DND-41 (cell line): ENCODE results near the gene NXN.

Experiments
- ATAC-seq: fragments of 200-7000 bp; cut with Tn5 transposase; 3 replicates; pipeline ENCODE4 v1.9.1; 2021; ENCODE audit warnings: low read depth; ENCODE audit not compliant: insufficient read depth
- DNase-seq: peaks from one replicate; pipeline ENCODE4 v3.0.0-alpha.2; 2020
- H2AFZ ChIP-seq: 2 replicates; pipeline ENCODE4 v1.6.0; 2012; ENCODE audit warnings: low read depth, low read length
- H3K27ac ChIP-seq: 2 replicates; pipeline ENCODE4 v1.5.1; 2012; ENCODE audit warnings: low read length, inconsistent platforms
- H3K27me3 ChIP-seq: fragments of 200-600 bp; sonication (generic); 2 replicates; pipeline ENCODE4 v1.6.0; 2012; ENCODE audit warnings: low read length, mild to moderate bottlenecking, inconsistent platforms; ENCODE audit not compliant: insufficient read depth, poor library complexity
- H3K36me3 ChIP-seq: 2 replicates; pipeline ENCODE4 v1.5.1; 2012; ENCODE audit warnings: low read length, inconsistent platforms; ENCODE audit not compliant: insufficient read depth
- H3K4me1 ChIP-seq: 2 replicates; pipeline ENCODE4 v1.5.1; 2012; ENCODE audit warnings: mild to moderate bottlenecking, low read length; ENCODE audit not compliant: insufficient read depth
- H3K4me2 ChIP-seq: 2 replicates; pipeline ENCODE4 v1.6.0; 2012; ENCODE audit warnings: mild to moderate bottlenecking, moderate library complexity, low read length, inconsistent platforms; ENCODE audit not compliant: insufficient read depth
- H3K4me3 ChIP-seq, 2 experiments: fragments of 200-600 bp in 1 of 2; shearing (Covaris generic) in 1 of 2; 2 replicates each; pipeline ENCODE4 v1.5.1; 2012 to 2016; ENCODE audit warnings: inconsistent platforms in 2 of 2, low read length in 2 of 2, mild to moderate bottlenecking in 2 of 2, low read depth in 1 of 2, moderate library complexity in 1 of 2
- H3K79me2 ChIP-seq: 2 replicates; pipeline ENCODE4 v1.6.0; 2012; ENCODE audit warnings: low read length, inconsistent platforms; ENCODE audit not compliant: insufficient read depth
- H3K9ac ChIP-seq: 2 replicates; pipeline ENCODE4 v1.6.0; 2012; ENCODE audit warnings: low read depth, mild to moderate bottlenecking, inconsistent platforms, low read length, moderate library complexity
- H3K9me3 ChIP-seq: 2 replicates; pipeline ENCODE4 v1.5.1; 2012; ENCODE audit warnings: low read length, moderate library complexity, mild to moderate bottlenecking, inconsistent platforms; ENCODE audit not compliant: insufficient read depth, severe bottlenecking
- H4K20me1 ChIP-seq: 2 replicates; pipeline ENCODE4 v1.6.0; 2012; ENCODE audit warnings: low read length; ENCODE audit not compliant: insufficient read depth
- CTCF ChIP-seq: IDR thresholded peaks from 2 replicates; pipeline ENCODE4 v1.5.1; 2012; ENCODE audit warnings: borderline replicate concordance, low read length, moderate library complexity, mild to moderate bottlenecking; ENCODE audit not compliant: poor library complexity, severe bottlenecking; ENCODE audit errors: extremely low read depth
- EZH2 ChIP-seq: IDR thresholded peaks from 3 replicates; pipeline ENCODE4 v1.6.1; 2012; ENCODE audit warnings: borderline replicate concordance, low read depth, mild to moderate bottlenecking, moderate library complexity, low read length, inconsistent platforms; ENCODE audit not compliant: severe bottlenecking

The NXN gene

GRCh38 chr17:828761-829160 is 150.8 kb downstream of the NXN start:
- H3K9ac ChIP-seq = no peak overlapping the region
- H3K4me1 ChIP-seq = no peaks in the 10 kb centered on the region
- H3K9me3 ChIP-seq = no peaks in the 10 kb centered on the region
- H3K79me2 ChIP-seq = no peaks in the 10 kb centered on the region
- H3K4me3 ChIP-seq = no peak overlapping the region
- H3K27ac ChIP-seq = no peak overlapping the region
- no peak for ATAC-seq
- H4K20me1 ChIP-seq = no peaks in the 10 kb centered on the region
- no peak overlapping the region for H2AFZ ChIP-seq
- no peak for DNase-seq
- H3K4me2 ChIP-seq = no peak overlapping the region
- TF ChIP-seq EZH2 (no peak), CTCF (no peak)
- no peaks in the 10 kb centered on the region for H3K36me3 ChIP-seq
- H3K27me3 ChIP-seq = no peaks in the 10 kb centered on the region

- Histone ChIP-seq H3K36me3 (no peaks in the 10 kb centered on the region), H3K9ac (no peak overlapping the region)
- TF ChIP-seq CTCF (no peak), EZH2 (no peak)
These were observed 152.8 kb downstream of the NXN start for GRCh38 chr17:826778-827177.

GRCh38 chr17:825216-825615 is 154.4 kb downstream of the NXN start:
- Histone ChIP-seq H2AFZ (no peak overlapping the region), H3K27me3 (no peaks in the 10 kb centered on the region), H4K20me1 (no peaks in the 10 kb centered on the region), H3K4me2 (no peak overlapping the region), H3K9me3 (no peaks in the 10 kb centered on the region), H3K36me3 (no peaks in the 10 kb centered on the region), H3K27ac (no peak overlapping the region), H3K4me3 (no peak overlapping the region), H3K79me2 (no peaks in the 10 kb centered on the region), H3K9ac (no peak overlapping the region), H3K4me1 (no peaks in the 10 kb centered on the region)
- TF ChIP-seq CTCF = no peak
- TF ChIP-seq EZH2 = no peak
- ATAC-seq (no peak), DNase-seq (no peak)

More at GRCh38 chr17:826778-827177, 152.8 kb downstream of the NXN start:
- Histone ChIP-seq H4K20me1 (no peaks in the 10 kb centered on the region), H3K27me3 (no peaks in the 10 kb centered on the region), H2AFZ (no peak overlapping the region), H3K4me3 (no peak overlapping the region), H3K27ac (no peak overlapping the region), H3K9me3 (no peaks in the 10 kb centered on the region), H3K4me1 (no peaks in the 10 kb centered on the region), H3K4me2 (no peak overlapping the region), H3K79me2 (no peaks in the 10 kb centered on the region)
- no peak for ATAC-seq
- no peak for DNase-seq

GRCh38 chr17:824378-824777 is 155.2 kb downstream of the NXN start:
- H3K9ac ChIP-seq = no peak overlapping the region
- no peak for DNase-seq

More at GRCh38 chr17:824378-824777, 155.2 kb downstream of the NXN start:
- no peaks in the 10 kb centered on the region for H3K9me3 ChIP-seq
- no peaks in the 10 kb centered on the region for H3K36me3 ChIP-seq
- no peaks in the 10 kb centered on the region for H3K79me2 ChIP-seq
- no peak overlapping the region for H3K27ac ChIP-seq
- H3K4me2 ChIP-seq = no peak overlapping the region
- H3K4me1 ChIP-seq = no peaks in the 10 kb centered on the region
- H3K4me3 ChIP-seq = no peak overlapping the region
- no peak for TF ChIP-seq EZH2
- no peak for TF ChIP-seq CTCF
- ATAC-seq = no peak
- H3K27me3 ChIP-seq = no peaks in the 10 kb centered on the region
- no peaks in the 10 kb centered on the region for H4K20me1 ChIP-seq
- H2AFZ ChIP-seq = no peak overlapping the region
